Sigmoid colon (tissue), 4 donors: ENCODE results near the gene NUB1.

Experiments
- POLR2A ChIP-seq, 2 donors: fragments of 450-650 bp; IDR thresholded peaks; one replicate each; pipeline ENCODE4 v1.6.1; 2016; ENCODE audit warnings: antibody characterized with exemption in 2 of 2, mild to moderate bottlenecking in 2 of 2, moderate library complexity in 2 of 2
- POLR2AphosphoS5 ChIP-seq, 4 donors: sonication (generic); formaldehyde crosslinking; IDR thresholded peaks; one replicate each; pipeline ENCODE4 v1.6.1; 2017; ENCODE audit warnings: antibody characterized with exemption in 4 of 4

- TF ChIP-seq POLR2A (IDR thresholded peaks at IDR 0.05) (no peak), POLR2AphosphoS5 (IDR thresholded peaks at IDR 0.05) (no peak)
These were observed 32.8 kb upstream of the NUB1 start for GRCh38 chr7:151308791-151309190.
